GM21515 (cell line): ENCODE data around the gene S100A1.

Experiments used
- ATAC-seq: cut with Tn5 transposase; IDR thresholded peaks from one replicate; pipeline ENCODE4 v1.9.1; 2021; ENCODE audit not compliant: unreplicated experiment

The S100A1 gene

DNA sequence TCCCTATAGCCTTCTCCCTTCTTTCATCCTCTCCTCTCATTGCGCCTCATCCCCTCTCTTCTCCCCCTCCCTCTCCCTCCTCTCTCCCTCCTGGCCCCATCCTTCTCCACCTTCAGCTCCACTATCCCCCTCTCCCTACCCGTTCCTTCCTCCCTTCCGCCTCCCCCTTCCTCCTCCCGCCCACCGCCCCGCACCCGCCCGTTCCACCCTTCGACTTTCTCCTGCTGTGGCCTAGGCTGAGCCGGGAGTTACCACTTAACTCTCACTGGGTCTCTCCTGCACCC, 51.8 kb downstream of the S100A1 start:
- ATAC-seq, result no peak
